Middle frontal gyrus (tissue), 1 donor: ENCODE results near the gene PSAPL1.

ENCODE experiments used
- DNase-seq: peaks from one replicate; pipeline ENCODE4 v3.0.0-alpha.2; 2015; ENCODE audit warnings: low spot score; ENCODE audit errors: extremely low spot score

PSAPL1 gene

GRCh38 chr4:7419961-7420660 lies 14.6 kb downstream of the PSAPL1 start:
- no peak for DNase-seq

DNA sequence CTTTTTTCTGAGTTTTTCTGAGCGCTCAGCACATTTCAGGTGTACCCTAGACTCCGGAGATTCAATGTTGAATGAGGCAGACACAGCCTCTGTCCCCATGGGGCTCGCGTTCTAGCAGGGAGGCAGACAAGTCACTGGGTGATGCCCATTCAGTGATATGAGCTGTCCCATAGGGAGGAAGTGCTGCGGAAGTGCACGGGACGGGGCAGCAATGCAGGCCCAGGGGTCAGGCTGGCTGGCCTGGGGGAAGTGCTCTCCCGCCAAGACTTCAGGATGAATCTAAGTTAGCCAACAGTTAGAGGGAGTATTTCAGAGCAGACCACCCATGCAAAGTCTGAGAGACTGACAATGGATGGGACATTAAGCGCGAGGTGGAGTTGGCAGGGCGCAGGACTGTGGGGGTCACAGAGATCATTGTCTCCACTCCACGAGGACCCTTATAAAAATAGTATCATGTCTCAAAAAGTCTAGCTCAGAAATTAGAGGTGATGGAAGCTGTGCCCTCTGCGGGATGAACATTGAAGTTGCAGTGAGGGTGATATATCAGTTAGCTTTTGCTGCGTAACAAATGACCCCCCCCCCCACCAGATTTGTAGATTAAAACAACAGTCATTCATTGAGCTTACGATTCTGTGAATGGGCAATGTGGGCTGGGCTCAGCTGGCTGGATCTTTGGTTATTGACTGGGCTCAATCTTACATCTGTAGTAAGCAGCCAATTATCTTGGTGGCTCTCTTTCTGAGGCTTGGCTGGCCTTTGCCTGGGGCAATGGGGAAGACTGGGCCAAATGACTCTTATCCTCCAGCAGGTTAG lies 16.4 kb downstream of the PSAPL1 start:
- no peak for DNase-seq

- DNase-seq: no peak
Observed at GRCh38 chr4:7417639-7418038, 17.1 kb downstream of the PSAPL1 start.

DNA sequence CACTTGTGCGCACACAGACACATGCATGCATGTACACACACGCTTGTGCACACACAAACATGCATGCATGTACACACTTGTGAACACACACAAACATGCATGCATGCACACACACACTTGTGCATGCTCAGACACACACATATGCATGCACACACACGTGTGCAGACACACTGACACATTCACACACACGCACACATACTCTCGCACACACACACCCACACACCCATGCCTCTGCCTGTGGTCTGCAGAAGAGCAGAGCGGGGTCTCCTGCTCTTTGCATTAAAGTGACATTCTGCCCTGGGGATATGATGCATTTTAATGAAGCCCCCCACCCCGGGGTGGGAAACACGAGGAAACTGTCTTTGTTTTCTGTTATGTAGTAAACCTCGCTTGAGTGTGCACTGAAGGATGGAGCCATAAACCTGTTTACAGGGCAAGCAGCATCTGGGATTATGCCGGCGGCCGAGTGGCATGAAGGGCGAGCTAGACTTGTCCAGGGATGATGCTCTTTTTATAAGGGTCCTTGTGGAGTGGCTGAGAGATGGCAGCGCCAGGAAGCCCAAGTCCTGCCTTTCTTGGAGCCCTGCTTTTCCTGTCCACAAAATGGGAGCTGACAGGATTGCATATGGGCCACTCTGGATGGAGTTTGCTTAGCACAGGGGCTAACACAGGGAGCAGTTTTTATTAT lies 17.8 kb downstream of the PSAPL1 start:
- DNase-seq: no peak

DNA sequence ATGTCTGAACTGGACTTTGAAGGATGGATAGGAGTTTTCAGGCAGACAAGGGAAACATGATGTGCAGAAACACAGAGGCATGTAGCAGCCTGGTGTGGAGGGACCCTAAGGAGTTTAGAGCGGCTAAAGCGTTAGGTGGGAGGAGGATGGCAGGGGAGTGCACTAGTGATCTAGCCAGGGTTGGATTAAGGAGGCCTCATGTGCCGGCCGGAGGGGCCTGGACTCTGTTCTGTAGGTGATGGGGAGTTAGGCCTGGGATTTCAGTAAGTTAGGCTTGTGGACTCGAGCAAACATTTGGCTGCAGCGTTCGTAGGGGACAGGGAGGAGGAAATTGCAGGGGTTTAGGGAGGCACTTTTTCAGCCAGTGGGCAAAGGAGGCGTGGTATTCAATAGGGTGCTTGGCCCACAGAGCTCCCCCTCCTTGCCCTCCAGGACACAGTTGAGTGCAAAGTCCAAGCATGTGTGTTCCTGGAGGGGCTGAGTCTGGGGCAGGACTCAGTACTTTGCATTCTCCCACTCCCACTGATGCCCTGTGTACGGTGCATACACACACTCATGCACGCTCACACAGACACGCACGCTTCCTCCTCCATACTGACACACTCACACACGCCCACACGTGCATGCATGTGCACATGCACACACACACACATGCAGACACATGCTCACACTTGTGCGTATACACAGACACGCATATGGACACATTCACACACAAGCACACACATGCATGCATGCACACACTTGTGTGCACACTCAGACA lies 18.6 kb downstream of the PSAPL1 start:
- no peak for DNase-seq

DNA sequence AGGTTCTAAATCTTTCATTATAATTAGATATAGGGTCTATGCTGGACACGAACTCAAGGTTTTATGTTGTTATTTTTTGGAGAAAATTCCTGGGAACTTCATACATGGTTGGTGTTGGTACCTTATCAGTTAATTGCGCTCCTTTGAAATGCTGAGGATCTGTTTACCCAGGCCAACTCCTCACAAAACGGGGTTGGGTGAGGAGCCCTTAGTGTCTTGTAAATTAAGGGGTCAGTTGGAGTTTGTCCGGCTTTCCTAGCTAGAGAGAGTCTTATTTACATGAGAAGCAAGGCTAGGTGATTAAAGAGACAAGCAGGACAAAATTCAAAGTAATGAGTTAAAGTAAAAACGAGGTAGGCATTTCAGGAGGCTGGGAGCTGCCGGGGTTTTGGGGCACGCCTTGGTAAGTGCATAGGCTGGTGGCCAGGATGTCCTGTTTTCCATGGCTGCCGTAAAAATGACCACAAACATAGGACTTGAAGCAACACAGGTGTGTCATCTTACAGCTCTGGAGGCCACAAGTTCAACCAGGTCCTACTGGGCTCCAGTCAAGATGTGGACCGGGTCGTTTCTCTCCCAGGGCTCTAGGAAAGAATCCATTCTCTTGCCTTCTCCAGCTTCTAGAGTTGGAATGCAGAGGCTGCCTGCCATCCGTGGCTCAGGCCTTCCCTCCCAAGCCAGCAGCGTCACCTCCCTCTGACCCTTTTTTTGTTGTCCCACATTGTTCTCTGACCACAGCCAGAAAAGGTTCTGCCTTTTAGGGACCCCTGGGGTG lies 19.8 kb downstream of the PSAPL1 start:
- no peak for DNase-seq

DNA sequence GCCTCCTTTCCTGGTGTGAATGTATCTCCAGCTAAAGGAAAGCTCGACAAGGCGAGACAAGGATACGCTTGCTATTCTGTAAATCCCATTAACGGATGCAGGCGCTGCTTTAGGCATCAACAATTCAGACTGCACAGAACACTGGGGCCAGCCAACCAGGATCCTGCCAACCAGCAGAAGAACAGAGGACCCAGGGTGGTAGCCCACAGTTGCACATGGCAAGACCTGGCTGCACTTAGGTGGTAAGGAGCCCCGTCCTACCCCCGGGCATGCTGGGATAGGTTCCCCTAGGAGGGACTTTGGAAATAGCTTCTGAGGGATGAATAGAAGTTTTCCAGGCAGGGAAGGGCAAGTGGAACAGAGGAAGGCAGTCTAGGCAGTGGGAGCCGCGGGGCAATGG lies 20.7 kb downstream of the PSAPL1 start:
- DNase-seq: no peak

- no peak for DNase-seq
Observed at GRCh38 chr4:7412554-7412912, 22.2 kb downstream of the PSAPL1 start.

DNA sequence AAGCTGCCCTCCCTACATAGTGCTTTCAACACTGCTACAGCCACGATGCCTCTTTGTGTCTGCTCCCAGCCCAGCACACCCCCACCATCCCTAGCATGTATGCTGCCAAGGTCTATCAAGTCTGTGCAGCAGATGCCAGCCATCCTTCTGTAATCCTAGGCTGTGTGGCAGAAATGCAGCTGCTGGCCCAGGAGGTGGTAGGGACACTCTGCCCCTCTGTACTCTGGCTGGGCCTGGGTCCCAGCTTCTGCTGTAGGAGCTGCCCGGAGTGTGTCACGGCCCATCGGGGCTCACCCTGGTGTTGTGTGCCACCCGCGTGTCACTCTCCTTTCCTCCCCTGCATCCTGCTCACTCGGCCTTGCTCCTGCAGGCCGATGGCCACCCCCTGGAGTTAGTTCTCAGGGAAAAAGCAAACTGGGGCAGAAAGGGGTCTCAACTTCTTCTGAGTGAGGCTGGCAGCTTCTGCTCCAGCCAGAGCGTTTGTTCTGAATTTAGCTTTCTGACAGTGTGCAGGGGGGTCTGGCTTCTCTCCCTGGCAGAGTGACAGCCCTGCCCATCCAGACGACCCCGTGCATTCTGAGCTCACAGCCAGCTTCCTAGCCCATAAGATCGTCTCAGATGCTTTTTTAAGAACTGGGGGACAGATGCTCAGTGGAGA lies 22.7 kb downstream of the PSAPL1 start:
- no peak for DNase-seq

DNA sequence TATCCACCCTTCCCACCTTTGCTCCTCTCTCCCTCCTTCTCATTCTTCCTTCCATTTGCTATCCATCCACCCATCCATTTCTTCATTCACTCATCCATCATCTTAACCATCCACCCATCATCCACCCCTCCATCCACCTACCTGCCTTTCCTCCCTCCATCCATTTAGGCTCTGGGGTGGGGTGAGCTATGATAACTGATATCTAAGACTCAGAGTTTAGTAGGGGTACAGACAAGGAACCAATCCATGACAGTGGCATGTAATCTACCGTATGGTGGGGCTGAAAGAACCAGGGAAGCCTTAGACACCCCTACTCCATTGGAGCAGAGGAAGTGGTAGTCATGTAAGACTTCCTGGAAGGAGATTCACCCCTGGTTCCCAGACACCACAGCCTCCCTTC lies 23.2 kb downstream of the PSAPL1 start:
- DNase-seq: no peak

GRCh38 chr4:7410446-7410845 lies 24.3 kb downstream of the PSAPL1 start:
- DNase-seq: no peak

- DNase-seq: no peak
Observed at GRCh38 chr4:7408166-7408565, 26.6 kb downstream of the PSAPL1 start.

GRCh38 chr4:7403001-7403400 lies 31.7 kb downstream of the PSAPL1 start:
- DNase-seq: no peak

DNA sequence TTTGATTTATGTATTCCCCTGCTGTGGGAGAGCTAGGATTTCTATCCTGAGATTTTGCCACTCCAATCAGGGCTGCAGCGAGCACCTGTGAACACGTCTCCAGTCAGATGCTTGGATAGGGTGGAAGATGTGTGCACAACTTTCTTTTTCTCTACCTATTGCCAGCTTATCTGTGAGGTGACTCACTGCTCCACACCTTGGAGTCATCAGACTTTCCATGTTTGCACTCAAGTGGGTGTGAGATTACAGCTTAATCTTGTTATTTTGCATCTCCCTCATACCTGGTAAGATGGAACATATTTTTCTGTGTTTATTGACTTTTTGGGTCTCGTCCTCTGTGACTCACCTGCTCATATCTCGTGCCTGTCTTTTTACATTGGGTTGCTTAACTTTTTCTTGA lies 32.2 kb downstream of the PSAPL1 start:
- DNase-seq: no peak

- no peak for DNase-seq
Observed at GRCh38 chr4:7400671-7401298, 33.9 kb downstream of the PSAPL1 start.

DNA sequence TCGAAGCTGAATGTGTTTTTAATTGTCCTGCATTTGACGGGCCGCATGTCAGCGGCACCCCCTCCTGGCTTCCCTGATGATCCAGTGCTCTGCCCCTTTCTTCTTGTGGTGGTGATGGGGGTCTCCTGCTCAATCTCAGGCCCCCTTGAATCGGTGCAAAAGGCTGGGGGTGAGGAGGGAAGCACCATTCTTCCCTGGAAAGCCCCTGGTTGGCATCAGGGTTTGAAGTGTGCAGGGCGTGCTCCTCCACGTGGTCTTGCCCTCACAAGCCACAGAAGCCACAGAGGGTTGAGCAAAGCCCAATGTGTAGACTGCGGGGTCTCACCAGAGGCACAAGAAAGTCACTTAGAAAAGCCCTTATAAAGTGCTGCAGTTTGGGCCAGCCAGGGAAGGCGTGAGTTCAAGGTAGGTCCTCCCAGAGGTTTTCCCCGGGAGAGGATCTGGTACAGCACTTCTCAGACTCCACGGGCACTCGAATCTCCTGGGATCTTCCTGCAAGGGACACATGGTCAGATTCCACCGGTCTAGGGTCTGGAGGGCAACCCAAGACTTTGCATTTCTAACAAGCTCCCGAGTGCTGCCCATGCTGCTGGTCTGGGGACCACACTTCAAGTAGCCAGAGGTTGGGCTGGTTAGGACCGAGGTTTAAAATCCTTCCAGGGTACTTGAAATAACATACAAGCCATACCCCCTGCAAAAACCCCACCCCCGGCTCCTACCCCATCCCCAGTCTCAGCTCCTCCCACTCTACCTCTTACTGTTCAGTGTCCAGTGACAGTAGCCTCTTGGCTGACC lies 35.1 kb downstream of the PSAPL1 start:
- no peak for DNase-seq

DNA sequence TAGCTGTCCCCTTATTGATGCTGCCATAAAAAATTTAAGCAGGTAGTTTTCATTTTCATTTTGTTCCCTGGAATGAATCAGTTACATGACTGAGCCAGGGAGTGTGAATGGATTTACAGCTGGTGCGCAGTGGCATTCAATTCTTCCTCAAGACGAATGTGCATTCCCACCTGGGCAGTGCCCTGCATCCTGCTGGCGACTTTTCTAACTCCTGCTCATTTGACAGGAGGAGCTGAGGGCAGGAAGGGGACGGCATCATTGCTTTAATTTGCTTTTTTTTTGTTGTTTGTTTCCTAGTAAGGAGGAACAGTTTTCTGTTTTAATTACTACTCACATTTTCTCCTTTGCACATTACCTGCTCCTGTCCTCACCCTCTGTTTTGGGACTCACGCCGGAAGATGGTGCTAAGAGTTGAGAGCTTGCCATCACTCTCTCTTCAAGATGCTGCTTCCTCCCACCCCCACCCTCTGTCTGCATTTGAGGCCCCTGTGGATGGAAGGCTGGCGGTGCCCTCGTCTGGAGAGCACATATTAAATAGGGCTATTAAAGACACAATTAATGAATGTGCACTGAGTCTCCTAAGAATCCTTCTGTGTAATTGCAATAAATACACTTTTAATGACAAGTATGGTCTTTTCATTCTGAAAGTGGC lies 35.8 kb downstream of the PSAPL1 start:
- no peak for DNase-seq

GRCh38 chr4:7398104-7398423 lies 36.7 kb downstream of the PSAPL1 start:
- DNase-seq: no peak
